Stimulated activated CD4-positive, alpha-beta T cell treated with anti-CD3 and anti-CD28 coated beads, Interleukin-12 subunit alpha, Interleukin-12 subunit beta, amount 100 ng/mL, for 48 hours (primary cell): ENCODE results near the gene B4GALT1.
A peak's percentile ranks its signal among the peaks of the same experiment; 100 is the strongest.

Experiments used
- DNase-seq, 3 donors: peaks; one replicate each; pipeline ENCODE4 v3.0.0-alpha.2; 2020; ENCODE audit warnings: low read depth in 2 of 3, low spot score in 1 of 3

Gene B4GALT1, protein sequence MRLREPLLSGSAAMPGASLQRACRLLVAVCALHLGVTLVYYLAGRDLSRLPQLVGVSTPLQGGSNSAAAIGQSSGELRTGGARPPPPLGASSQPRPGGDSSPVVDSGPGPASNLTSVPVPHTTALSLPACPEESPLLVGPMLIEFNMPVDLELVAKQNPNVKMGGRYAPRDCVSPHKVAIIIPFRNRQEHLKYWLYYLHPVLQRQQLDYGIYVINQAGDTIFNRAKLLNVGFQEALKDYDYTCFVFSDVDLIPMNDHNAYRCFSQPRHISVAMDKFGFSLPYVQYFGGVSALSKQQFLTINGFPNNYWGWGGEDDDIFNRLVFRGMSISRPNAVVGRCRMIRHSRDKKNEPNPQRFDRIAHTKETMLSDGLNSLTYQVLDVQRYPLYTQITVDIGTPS

DNA sequence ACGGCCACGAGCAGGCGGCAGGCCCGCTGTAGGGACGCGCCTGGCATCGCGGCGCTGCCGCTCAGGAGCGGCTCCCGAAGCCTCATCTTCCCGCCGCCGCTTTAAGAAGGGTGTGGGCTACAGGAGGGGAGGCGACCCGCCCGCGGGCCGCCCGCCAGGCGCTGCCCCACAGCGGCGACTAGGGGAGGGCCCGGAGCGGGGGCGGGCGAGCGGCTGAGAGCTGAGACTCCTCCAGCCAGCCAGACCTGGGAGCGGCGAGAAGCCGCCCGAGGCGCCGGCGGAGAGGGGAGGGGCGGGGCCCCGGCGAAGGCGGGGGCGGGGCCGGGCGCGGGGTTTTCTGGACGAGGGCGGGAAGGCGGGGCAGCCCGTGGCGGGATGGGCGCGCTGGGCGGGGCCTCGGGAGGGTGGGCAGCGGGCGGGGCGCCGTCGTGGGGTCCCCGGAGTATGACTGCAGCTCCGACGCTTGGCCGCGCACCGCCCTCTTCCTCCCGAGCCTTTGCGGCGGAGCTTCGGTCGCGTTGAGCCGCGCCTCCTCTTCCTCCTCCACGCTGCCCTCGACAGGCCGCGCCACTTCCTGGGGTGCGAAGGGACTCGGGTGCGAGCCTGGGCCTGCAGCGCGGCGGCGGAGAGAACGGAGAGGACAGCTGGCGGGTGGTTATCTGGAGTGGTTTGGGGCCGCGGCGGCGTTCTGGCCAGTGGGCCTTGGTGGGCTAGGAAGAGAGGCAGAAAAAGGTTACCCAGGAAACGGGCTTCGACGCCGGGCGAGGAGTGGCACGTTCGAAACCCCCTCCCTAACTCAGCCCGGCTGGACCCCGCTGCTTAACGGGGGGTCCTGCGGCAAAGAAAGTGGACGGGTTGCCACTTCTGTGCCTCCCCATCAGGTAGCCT lies at the start of gene B4GALT1:
Gene B4GALT1 (minus strand): TSS at position 253 of the 888 bp plus-strand sequence. CDS start 167 bp downstream, at position 86.
- peak; percentile 90 to 97 (median 97) for DNase-seq

DNA sequence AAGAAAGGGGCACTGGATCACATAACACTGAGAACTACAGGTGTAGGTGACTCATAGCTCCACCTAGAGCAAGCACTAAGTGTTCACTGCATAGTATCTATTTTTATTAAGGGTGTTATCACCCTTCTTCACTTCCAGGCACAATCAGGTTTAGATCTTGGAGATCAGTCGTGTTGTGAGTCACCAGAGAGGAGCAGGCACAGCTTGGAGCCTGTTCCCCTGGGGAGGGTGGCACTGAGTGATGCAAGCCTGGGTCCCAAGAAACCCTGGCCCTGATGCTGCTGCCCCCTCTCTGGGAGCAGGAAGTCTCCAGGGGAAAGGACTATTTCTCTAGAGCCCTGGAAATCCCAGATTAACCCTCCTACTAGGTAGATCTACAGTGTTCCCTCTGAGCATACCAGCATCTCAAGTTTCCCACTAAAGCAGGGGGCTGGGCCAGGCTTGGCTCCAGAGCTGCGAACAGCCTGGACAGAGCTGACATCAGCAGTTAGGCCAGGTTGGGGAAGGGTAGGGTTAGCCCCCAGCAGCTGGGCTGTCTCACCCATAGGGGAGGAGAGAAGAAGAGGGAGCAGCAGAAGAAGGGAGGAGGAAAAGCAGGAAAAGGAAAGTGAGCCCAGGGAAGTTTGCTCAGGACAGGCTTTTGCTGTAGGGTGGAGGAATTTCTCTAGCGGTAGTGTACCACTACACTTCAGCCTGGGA lies 44.7 kb upstream of the B4GALT1 start:
- DNase-seq, result no peak

DNA sequence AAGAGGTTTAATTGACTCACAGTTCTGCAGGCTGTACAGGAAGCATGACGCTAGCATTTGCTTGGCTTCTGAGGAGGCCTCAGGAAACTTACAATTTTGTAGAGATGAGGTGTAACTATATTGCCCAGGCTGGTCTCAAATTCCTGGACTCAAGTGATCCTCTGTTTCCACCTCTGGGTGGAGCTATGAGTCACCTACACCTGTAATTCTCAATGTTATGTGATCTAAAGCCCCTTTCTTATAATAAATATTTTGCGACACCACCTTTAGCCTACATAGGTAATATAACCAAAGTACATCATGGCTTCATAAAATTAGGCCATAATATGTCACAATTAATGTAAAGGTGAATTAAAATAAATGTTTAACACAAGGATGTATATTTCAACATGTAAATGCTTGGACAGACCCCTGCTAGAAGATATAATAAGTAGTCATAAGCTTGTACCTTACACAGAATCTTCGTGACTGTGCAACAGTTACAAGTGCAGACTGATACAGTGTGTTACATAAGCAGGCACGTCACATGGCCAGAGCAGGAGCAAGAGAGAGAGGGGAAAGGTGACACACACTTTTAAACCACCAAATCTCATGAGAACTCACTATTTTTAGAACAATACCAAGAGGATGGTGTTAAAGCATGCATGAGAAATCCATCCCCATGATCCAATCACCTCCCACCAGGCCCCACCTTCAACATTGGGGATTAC lies 43.0 kb upstream of the B4GALT1 start:
- no peak for DNase-seq

DNA sequence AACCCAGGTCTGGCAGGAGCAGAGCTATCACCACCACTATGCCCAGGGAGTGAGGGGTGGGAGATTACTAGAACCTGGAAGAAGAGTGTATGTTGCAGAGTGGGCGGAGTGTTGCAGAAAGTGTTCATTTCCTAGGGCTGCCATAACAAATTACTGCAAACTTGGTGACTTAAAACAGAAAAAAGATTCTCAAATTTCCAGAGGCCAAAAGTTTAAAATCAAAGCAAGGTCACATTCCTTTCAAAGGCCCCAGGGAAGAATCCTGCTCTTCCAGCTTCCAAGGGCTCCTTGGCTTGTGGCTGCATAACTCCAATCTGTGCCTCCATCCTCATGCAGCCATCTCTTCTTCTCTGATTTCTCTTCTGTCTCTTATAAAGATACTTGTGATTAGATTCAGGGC lies 42.3 kb upstream of the B4GALT1 start:
- no peak for DNase-seq

DNA sequence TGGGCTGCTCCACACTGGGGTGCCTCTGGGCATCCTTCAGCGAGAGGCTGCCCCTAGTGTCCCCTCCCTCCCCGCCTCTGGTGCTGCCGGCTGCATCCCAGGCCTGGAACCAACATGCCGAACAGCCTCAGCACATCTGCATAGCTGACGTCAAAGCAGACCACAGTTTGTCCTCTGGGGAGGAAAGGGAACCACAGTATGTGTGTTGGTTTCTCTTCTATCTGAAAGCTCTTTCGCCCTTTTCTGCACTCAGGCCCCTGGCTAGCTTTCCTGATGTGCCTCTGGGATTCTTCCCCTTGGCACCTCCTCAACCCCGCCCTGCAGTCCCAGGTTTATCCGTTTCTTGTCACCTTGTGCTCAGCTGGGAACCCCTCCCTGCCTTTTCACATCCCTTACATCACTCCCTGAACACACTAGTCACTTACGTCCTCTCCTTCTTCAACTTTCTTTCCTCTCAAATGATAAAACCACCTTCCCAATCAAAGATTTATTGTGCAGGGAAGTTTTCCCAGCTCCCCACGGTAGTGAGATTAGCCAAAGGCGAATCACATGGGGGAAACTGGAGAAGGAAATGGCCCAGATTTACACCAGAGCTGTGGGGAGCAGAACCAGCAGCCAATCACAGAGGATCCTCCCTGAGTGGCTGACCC lies 35.5 kb upstream of the B4GALT1 start:
- DNase-seq, result peak in 1 of 3 donors; percentile 20

DNA sequence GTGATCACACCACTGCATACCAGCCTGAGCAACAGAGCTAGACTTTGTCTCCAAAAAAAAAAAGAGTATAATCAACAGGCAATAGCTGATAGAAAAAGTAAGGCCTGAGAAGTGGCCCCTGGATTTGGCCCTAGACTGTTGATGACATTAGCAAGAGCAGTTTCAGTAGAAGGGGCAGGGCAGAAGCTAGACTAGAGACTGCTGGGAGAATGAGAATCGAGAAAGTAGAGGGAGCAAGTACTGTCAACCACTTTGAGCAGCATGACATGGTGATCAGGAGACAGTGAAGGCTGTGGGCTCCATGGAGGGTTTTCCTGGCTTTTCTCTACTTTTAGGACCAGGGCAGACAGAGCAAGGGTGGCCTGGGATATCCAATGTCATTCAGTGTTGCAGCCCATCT lies 34.9 kb upstream of the B4GALT1 start:
- no peak for DNase-seq

DNA sequence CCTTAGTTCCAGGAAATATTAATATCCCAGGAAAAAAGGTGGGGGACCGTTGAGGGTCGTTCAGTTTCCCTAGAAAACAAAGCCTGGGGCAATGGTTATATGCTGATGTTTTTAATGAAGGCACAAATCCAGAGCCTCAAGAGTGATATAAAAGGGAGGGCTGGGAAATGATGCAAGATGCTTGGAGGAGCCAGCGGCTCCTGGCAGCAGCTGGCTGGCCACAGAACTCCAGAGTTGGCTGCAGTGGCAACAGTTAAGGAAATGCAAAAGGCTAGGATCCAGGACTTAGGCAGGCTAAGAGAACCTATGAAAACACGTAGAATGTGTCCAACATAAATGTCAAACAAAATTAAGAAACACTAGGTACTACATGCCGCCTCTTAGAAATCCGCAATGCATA lies 31.0 kb upstream of the B4GALT1 start:
- no peak for DNase-seq

DNA sequence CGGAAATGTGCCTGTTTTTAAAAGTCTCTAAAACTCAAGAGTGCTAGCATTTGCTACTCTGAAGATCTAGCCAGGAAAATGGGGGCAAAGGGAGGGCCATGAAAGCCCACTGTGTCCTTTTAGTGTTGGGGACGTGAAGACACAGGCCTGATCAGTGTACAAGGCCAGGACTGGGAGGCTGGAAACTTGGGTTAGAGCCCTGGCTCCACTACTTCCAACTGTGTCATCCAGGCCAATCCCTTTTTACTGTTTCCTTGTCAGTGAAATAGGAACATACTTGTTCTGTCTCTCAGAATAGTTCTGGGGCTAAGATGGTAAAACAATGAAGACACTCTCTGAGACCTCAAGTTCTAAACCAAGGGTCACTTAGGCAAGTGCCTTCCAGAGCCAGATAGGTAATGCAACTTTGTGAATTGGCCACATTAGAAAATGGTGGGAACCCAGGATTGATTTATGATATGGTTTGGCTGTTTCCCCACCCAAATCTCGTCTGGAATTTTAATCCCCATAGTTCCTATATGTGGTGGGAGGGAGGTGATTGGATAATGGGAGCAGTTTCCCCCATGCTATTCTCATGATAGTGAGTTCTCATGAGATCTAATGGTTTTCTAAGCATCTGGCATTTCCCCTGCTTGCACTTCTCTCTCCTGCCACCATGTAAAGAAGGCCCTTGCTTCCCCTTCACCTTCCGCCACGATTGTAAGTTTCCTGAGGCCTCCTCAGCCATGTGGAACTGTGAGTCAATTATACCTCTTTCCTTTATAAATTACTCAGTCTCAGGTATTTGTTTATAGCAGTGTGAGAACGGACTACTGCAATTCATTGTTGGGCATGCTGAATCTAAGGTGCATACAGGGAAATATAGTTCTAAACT lies 30.4 kb upstream of the B4GALT1 start:
- DNase-seq, result no peak

DNA sequence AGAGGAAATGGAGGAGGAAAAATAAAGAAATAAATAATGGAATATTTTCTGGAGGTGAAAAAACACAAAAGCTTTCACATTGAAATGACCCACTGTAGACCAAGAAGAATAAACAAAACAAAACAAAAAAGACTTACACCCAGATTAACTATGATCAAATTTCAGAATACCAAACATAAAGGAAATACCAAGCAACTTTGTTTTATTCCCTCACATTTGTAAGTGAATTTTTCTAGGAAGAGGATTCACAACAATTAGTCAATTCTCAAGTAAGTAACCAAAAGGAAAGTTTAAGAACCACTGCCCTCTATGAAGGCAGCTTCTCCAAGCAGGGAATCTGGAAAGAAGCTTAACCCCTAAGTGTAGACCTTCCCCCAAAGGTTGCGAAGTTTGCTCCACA lies 29.6 kb upstream of the B4GALT1 start:
- no peak for DNase-seq

DNA sequence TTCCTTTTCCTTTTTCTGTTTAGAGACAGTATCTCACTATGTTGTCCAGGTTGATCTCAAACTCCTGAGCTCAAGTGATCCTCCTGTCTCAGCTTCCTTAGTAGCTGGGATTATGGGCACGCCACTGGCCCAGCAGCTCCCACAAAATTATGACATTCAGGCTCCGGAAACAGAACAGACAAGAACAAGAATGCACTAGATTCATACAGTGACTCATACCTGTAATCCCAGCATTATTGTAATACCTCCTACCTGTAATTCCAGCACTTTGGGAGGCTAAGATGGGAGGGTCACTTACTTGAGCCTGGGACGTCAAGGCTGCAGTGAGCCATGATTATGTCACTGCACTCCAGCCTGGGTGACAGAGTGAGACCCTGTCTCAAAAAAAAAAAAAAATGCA lies 26.7 kb upstream of the B4GALT1 start:
- no peak for DNase-seq

DNA sequence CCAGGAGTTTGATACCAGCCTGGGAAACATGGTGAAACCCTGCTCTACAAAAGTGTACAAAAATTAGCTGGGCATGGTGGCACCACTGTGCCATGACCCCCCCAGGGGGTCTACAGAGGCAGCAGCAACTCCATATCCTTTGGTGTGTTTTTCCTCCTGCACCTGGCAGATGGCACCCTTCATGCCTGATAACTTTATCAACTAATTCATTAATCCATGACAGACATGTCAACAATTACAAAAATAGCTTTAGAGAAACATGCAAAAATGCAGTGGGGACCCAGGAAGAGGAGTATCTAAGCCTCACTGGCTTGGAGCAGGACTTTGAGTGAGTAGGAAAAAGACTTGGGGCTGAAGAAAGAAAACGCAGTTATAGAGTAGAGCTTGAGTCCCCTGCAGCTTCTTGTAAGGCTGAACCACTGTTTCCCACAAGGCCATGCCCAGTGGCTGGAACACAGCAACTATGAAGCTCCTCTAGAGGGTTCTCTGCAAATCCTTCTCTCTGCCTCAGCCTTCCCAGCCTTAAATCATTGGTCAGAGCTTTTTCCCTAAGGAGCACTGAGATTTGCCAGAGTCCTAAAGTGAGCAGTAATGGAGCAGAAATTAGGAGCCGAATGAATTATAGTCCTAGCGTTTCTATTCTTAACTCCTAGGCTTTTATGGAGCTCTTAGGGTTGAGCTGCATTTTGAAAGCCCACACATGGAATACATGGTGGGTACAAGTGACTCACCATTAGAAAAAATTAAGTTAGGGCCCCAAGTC lies 25.5 kb upstream of the B4GALT1 start:
- DNase-seq, result no peak

DNA sequence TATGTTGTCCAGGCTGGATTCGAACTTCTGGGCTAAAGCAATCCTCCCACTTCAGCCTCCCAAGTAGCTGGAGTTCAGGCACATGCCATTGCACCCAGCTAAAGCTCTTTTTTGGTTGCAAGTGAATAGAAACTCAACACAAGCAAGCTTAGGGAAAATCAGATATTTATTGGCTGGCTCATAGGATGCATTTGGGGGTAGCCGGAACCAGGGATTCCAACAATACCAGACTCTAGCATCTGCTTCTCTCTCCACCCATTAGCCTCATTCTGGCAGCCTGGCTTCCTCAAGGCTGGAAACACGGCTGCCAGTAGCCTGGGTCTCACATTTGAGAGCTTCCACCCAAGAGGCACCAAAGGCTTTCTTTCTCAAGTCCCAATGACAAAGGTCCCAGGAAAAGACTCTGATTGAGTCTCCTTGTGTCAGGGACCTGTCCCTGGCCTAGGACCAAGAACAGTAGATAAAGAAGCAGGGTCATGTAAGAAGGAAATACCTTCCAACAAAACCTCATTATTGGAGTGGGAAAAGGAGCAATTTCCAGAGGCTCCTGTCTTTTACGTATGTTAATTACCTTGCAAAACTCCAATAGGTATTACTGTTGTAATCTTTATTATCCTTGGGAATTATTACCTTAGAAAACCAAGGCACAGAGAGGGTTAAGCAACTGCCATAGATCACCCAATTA lies 23.0 kb upstream of the B4GALT1 start:
- no peak for DNase-seq

DNA sequence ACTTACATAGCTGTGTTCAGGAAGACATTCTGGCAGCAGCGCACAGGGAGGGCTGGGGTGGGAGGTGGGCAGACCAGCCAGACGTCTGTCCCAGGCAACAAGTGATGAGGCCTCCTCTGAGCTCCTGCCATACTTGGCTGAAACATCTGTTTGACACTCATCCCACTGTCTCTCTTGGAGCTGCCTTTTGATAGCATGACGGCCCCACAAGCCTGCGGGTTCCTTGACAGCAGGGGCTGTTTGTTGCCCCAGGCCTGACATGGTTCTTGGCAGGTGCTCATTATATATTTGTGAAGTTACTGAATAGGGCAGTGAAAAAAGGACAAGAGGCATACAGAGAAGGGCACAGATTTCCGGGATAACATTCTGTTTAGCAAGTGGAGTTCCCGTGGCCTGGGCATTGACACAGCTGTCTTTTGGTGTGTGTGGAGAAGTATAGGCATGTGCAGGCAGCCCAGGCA lies 22.2 kb upstream of the B4GALT1 start:
- DNase-seq, result no peak

DNA sequence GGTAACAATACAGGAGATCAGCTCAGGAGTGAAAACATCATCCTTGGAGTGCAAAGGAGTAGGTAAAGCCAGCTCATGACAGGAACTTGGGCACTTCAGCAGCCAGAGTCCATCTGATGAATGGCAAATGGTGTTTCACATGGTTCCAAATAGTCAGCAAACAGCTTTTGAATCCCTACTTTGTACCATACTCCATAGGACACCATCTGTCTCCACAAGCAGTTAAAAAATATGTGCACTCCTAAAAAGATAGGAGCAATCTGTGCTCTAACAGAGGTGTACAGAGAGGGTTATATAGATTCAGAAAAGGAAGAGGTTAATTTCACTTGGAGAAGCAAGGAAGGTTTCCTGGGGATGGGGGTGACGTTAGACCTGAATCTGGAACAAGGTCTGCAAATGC lies 21.6 kb upstream of the B4GALT1 start:
- no peak for DNase-seq

DNA sequence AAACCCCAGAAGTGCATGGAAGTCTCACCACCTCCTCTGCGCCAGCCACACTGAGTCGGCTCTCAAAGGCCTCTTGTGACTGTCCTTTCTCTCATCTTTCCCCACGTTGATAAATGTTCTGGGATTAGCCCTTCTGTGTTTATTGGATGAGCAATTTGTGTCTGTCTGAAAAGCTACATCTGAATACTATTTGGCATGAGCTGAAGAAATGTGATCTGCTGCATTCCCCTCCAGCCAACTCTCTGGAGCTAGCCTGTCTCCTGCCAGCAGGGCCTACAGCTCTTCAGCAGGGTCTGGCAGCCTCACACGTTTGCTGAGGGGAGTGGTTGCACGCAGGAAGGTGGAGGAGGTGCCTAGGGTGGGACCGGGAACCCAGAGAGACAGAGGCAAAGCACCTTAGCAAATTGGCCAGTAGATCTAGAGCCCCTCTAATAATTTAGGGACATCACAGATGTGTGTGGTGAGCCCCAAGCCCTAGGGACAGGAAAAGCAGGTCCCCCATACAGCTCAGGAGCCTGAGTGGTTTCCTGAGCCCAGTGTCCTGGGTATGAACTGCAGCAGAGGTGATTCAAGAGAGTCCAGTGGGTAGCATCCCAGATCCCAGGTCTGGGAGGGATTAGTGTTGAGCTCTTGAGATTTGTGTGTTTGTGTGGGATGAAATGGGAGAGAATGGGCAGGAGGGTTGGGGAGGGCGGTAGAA lies 20.5 kb upstream of the B4GALT1 start:
- no peak for DNase-seq

DNA sequence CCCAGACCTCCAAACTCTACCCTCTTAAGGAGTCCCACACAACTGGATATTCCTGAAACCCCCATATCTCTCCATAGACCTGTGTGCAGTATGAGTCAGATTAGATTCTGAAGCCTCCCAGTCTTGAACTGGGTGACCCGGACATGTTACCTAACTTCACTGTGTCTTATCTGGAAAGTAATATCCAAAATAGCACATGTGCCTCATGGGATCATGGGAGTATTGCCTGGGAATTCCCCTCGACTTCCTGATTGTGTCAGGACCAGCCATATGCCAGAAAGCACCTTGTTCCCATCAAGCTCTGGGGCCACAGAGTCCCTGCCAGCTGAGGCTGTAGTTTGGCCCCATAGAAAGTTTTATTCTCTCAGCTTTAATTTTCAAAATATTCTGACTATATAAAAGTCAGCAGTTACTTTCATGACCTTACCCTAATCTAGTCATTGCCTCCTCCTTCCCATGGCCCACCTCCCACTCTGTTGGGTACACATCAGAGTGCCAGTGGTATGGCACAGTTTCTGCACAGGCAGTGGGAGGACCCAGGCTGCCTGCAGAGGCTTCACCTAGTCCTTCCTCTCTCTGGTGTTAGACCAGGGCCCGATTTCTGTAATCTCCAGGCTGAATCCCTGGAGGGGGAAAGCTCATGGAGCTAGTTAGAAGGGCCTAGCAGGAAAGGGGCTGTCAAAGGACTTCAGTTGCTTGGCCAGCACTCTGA lies 19.5 kb upstream of the B4GALT1 start:
- no peak for DNase-seq

DNA sequence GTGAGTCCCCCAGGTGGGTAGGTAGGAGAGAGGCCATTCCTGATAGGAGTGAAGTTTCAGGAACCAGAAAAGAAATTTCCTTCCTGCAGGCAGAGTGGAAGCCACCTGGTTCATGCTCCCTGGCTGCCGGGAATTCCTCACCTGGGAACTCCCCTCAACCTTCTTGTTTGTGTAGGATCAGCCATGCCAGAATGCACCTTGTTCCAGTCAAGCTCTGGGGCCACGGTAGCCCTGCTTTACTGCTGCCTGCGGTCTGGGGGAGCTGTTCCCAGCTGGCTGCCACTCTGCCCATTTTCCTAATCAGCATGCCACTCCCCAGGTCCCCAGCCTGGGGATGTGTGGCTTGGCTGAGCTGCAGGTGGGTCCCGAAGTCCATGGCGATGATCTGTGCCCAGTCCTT lies 18.7 kb upstream of the B4GALT1 start:
- DNase-seq, result no peak
